GM12873 (cell line): ENCODE data around the gene RTN4RL2.

Experiments used
- TF ChIP-seq, protein P1 (sequence below): IDR thresholded peaks from 2 replicates; pipeline ENCODE4 v1.5.1; 2012; ENCODE audit warnings: low read depth, mild to moderate bottlenecking, moderate library complexity, low read length, control low read depth; ENCODE audit not compliant: insufficient read depth; ENCODE audit errors: missing control alignments

Gene RTN4RL2

DNA sequence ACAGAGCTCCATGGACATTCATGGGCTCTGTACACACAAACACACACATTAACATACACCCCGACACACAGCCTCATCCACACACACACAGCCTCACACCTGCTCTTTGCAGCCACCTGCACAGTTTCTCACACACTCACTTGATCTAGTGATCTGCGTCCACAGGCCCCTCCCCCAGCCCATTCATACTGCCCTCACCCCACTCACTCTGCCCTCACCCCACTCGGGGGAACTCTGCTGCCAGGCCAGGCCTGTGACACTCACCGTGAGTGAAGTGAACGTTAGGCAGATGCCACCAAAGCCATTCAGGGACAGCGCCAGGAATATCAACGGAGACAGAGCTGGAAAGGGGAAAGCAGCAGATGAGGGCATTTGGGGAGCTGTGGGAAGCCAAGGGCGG lies 40.2 kb downstream of the RTN4RL2 start:
- TF ChIP-seq, protein P1, sequence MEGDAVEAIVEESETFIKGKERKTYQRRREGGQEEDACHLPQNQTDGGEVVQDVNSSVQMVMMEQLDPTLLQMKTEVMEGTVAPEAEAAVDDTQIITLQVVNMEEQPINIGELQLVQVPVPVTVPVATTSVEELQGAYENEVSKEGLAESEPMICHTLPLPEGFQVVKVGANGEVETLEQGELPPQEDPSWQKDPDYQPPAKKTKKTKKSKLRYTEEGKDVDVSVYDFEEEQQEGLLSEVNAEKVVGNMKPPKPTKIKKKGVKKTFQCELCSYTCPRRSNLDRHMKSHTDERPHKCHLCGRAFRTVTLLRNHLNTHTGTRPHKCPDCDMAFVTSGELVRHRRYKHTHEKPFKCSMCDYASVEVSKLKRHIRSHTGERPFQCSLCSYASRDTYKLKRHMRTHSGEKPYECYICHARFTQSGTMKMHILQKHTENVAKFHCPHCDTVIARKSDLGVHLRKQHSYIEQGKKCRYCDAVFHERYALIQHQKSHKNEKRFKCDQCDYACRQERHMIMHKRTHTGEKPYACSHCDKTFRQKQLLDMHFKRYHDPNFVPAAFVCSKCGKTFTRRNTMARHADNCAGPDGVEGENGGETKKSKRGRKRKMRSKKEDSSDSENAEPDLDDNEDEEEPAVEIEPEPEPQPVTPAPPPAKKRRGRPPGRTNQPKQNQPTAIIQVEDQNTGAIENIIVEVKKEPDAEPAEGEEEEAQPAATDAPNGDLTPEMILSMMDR = no peak

DNA sequence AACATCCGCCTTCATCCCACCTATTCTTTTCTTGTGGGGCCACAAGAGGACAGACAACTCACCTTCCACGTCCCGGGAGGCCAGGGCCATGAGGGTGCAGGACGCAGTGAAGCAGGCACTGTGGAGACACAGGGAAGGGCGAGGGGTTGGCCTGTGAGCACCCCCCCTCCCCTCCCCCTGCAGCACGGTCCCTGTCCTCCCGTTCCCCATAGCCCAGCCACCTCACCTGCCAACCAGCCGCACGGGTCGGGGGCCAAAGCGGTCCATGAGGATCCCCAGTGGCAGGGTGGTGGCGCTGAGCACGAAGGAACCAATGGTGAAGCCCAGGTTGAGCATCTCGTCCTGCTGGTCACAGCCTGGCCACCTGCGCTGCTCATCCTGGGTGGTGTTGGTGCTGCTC lies 40.6 kb downstream of the RTN4RL2 start:
- TF ChIP-seq, protein P1 = no peak

DNA sequence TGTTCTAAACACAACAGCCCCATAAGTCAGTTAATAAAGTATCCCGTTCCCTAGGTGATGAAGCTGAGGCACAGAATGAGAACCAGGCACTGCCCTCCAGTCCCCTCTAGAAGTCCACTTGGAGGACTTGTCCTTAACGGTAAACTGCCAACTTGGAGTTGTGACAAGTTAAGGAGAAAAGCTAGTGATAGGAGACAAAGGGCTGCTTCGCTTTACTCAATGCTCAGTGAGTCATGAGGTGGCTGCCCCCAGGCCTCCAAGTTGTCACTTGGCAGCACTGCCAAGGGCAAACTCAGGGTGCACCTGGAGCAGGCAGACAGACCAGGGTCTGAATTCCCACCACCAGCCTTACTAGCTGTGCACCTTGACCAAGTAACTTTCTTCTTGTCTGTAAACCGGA lies 41.6 kb downstream of the RTN4RL2 start:
- TF ChIP-seq, protein P1 = no peak

DNA sequence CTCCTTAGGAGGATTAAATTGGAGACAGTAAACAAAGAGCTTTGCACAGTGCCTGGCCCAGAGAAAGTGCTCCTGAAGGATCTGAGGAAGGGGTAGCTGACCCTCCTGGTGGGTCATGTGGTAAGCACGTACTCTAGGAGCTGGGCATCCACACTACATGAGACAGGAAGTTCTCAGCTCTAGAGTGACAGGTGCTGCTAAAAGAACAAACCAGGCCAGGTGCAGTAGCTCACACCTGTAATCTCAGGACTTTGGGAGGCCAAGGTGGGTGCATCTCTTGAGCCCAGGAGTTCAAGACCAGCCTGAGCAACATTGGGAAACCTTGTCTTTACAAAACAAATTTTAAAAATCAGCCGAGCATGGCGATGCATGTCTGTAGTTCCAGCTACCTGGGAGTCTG lies 42.0 kb downstream of the RTN4RL2 start:
- TF ChIP-seq, protein P1 = no peak

DNA sequence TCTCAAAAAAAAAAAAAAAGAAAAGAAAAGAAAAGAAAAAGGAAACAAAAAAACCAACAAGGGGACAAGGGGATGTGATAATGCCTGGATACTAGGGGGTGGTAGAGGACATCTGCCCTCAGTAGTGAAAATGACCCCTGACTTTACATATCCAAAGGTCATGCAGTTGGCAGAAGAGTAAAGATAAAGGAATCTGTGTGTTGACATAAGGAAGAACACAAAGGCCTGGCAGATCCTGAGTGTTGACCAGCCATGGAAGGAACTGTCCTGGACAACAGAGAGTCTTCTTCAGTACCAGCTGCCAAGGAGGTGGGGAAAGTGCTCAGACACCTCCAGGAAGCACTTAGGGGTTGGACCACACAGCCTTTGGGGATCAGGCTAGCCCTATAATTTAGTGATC lies 42.5 kb downstream of the RTN4RL2 start:
- TF ChIP-seq, protein P1 = no peak

DNA sequence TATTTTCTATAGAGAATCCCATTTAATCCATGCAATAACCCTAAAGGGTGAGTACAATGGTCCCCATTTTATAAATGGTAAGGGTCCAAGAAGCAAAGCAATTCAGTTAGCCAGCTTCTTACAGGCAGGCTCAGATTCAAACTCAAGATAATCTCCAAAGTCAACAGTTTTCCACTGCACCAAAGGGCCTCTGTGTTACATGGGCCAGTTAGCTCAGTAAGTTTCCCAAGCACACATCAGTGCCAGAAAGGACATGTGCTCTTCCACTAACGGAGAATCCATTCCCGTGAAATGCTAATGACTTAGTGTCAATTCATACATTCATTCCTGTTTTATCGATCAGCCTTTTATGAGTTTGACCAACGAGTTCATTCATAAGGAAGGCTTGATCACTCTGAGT lies 44.2 kb downstream of the RTN4RL2 start:
- TF ChIP-seq, protein P1 = no peak

DNA sequence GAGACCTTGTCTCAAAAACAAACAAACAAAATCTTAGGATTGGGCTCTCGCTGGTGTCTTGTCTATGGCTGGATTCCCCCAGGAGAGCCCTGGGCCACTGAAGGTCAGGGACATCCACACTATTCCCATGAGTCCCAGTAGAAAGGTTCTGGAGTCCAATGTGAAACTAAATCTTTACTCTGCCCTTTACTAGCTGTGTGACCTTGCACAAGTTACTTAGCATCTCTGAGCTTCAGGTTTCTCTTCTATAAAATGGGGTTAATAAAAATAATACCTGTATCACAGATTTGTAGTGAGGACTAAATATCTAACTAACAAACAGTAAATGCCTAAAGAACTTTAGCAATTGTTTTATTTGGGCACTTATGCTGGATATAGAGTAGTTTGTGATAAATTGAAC lies 46.2 kb downstream of the RTN4RL2 start:
- TF ChIP-seq, protein P1 = no peak
